Neural cell (in vitro differentiated cells): ENCODE measurements around the gene DAPP1.

Experiments used
- EP300 ChIP-seq: fragments of 450-650 bp; conservative IDR thresholded peaks from 2 replicates; pipeline ENCODE4 v1.6.1; 2014; ENCODE audit warnings: antibody characterized with exemption, mild to moderate bottlenecking, moderate library complexity; ENCODE audit not compliant: poor library complexity, severe bottlenecking
- EZH2 ChIP-seq: fragments of 200-600, 300-800 bp; shearing (Covaris generic), sonication (generic); IDR thresholded peaks from 2 replicates; pipeline ENCODE4 v1.6.1; 2014; ENCODE audit warnings: antibody characterized with exemption, low read length, borderline replicate concordance, mild to moderate bottlenecking; ENCODE audit not compliant: insufficient read depth, poor library complexity, severe bottlenecking
- MXI1 ChIP-seq: fragments of 450-650 bp; conservative IDR thresholded peaks from 2 replicates; pipeline ENCODE4 v1.6.1; 2014; ENCODE audit warnings: antibody characterized with exemption, mild to moderate bottlenecking; ENCODE audit not compliant: poor library complexity, severe bottlenecking
- POLR2AphosphoS5 ChIP-seq: IDR thresholded peaks from 2 replicates; pipeline ENCODE4 v1.6.1; 2012
- RAD21 ChIP-seq: fragments of 450-650 bp; conservative IDR thresholded peaks from 2 replicates; pipeline ENCODE4 v1.6.1; 2014; ENCODE audit warnings: antibody characterized with exemption, mild to moderate bottlenecking, moderate library complexity
- SMC3 ChIP-seq: fragments of 450-650 bp; conservative IDR thresholded peaks from 2 replicates; pipeline ENCODE4 v1.6.1; 2014; ENCODE audit warnings: antibody characterized with exemption, mild to moderate bottlenecking, moderate library complexity; ENCODE audit not compliant: poor library complexity
- TAF1 ChIP-seq: IDR thresholded peaks from 2 replicates; pipeline ENCODE4 v1.6.1; 2012; ENCODE audit warnings: low read depth
- TF ChIP-seq, protein P1 (sequence below): fragments of 450-650 bp; IDR thresholded peaks from 2 replicates; pipeline ENCODE4 v1.5.1; 2014; ENCODE audit warnings: antibody characterized with exemption, mild to moderate bottlenecking, moderate library complexity; ENCODE audit not compliant: poor library complexity, severe bottlenecking
- TF ChIP-seq, protein P2 (sequence below): IDR thresholded peaks from 2 replicates; pipeline ENCODE4 v1.6.1; 2012; ENCODE audit warnings: borderline replicate concordance

DNA sequence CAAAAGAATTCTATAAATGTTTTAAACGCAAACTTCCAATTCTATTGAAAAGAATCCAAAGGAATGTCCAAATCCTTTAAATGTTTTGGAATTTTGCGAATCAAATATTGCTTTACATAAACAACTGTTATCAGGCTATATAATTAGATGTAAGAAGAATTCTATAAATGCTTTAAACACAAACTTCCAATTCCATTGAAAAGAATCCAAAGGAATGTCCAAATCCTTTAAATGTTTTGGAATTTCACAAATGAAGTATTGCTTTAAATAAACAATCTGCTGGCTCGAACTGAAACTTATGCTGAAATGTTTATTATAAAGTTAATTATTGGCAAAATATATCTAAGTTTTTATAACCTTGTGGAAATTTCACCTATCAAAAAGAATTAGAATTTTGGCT lies 16.1 kb downstream of the DAPP1 start:
- TF ChIP-seq EZH2 (no peak), EP300 (no peak), POLR2AphosphoS5 (no peak), RAD21 (no peak), TAF1 (no peak), MXI1 (no peak), SMC3 (no peak)
- TF ChIP-seq, protein P1, sequence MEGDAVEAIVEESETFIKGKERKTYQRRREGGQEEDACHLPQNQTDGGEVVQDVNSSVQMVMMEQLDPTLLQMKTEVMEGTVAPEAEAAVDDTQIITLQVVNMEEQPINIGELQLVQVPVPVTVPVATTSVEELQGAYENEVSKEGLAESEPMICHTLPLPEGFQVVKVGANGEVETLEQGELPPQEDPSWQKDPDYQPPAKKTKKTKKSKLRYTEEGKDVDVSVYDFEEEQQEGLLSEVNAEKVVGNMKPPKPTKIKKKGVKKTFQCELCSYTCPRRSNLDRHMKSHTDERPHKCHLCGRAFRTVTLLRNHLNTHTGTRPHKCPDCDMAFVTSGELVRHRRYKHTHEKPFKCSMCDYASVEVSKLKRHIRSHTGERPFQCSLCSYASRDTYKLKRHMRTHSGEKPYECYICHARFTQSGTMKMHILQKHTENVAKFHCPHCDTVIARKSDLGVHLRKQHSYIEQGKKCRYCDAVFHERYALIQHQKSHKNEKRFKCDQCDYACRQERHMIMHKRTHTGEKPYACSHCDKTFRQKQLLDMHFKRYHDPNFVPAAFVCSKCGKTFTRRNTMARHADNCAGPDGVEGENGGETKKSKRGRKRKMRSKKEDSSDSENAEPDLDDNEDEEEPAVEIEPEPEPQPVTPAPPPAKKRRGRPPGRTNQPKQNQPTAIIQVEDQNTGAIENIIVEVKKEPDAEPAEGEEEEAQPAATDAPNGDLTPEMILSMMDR, result no peak
- TF ChIP-seq, protein P2, sequence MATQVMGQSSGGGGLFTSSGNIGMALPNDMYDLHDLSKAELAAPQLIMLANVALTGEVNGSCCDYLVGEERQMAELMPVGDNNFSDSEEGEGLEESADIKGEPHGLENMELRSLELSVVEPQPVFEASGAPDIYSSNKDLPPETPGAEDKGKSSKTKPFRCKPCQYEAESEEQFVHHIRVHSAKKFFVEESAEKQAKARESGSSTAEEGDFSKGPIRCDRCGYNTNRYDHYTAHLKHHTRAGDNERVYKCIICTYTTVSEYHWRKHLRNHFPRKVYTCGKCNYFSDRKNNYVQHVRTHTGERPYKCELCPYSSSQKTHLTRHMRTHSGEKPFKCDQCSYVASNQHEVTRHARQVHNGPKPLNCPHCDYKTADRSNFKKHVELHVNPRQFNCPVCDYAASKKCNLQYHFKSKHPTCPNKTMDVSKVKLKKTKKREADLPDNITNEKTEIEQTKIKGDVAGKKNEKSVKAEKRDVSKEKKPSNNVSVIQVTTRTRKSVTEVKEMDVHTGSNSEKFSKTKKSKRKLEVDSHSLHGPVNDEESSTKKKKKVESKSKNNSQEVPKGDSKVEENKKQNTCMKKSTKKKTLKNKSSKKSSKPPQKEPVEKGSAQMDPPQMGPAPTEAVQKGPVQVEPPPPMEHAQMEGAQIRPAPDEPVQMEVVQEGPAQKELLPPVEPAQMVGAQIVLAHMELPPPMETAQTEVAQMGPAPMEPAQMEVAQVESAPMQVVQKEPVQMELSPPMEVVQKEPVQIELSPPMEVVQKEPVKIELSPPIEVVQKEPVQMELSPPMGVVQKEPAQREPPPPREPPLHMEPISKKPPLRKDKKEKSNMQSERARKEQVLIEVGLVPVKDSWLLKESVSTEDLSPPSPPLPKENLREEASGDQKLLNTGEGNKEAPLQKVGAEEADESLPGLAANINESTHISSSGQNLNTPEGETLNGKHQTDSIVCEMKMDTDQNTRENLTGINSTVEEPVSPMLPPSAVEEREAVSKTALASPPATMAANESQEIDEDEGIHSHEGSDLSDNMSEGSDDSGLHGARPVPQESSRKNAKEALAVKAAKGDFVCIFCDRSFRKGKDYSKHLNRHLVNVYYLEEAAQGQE, result no peak
